GM12878 (cell line): ENCODE measurements around the gene HS1BP3. TPM values are rescaled to one million over a fixed set of nuclear protein-coding genes. Genes with fewer than 3 reads are reported as not detected.
A peak's percentile ranks its signal among the peaks of the same experiment; 100 is the strongest.

Source experiments
- ATAC-seq: fragments of 200-7000 bp; cut with Tn5 transposase; 3 replicates; pipeline ENCODE4 v1.9.1; 2020; ENCODE audit warnings: mild to moderate bottlenecking, moderate library complexity
- Bru-seq: library from RNA; stranded (reverse); fragments of 400-500 nt; gene quantifications from one replicate; lab custom pipeline; 2021; lab: Mats Ljungman, UMichigan
- BruChase-seq, 2 experiments: library from RNA; stranded (reverse); fragments of 400-500 nt; gene quantifications; one replicate each; lab custom pipeline; 2021; lab: Mats Ljungman, UMichigan
- BruUV-seq: library from RNA; stranded (reverse); fragments of 400-500 nt; replicated peaks from 2 replicates; lab custom pipeline; 2021; lab: Mats Ljungman, UMichigan
- CTCF ChIA-PET: fragments of 300-600 bp; sonication (Branson Sonifier 250); formaldehyde crosslinking; extraction: SDS; loops from one replicate; lab custom pipeline; 2021; ENCODE audit warnings: inconsistent platforms; lab: Yijun Ruan, JAX
- POLR2A ChIA-PET: fragments of 350-600 bp; formaldehyde crosslinking; extraction: SDS; loops from one replicate; lab custom pipeline; 2021; ENCODE audit warnings: inconsistent platforms; lab: Charles Lee
- RAD21 ChIA-PET: fragments of 300-600 bp; sonication (Branson Sonifier 250); formaldehyde crosslinking; loops from one replicate; lab custom pipeline; 2023; ENCODE audit warnings: antibody characterized with exemption; ENCODE audit not compliant: unreplicated experiment; lab: Charles Lee
- SMC1A ChIA-PET: fragments of 300-600 bp; sonication (Branson Sonifier 250); formaldehyde crosslinking; loops from one replicate; lab custom pipeline; 2023; ENCODE audit not compliant: unreplicated experiment, uncharacterized antibody; lab: Charles Lee
- DNase-seq: peaks from one replicate; pipeline ENCODE4 v3.0.0-alpha.2; 2011; ENCODE audit warnings: low read depth, low spot score
- FAIRE-seq: peaks from 3 replicates; lab custom pipeline; 2011; peaks lifted over from hg19 to GRCh38; lab: Jason Lieb, UNC
- H2AFZ ChIP-seq: 2 replicates; pipeline ENCODE4 v1.6.0; 2011; ENCODE audit warnings: low read depth, low read length, control low read depth; ENCODE audit not compliant: control insufficient read depth
- H3K27ac ChIP-seq: 2 replicates; pipeline ENCODE4 v1.5.1; 2011; ENCODE audit warnings: control low read depth; ENCODE audit not compliant: control insufficient read depth, insufficient read depth
- H3K27me3 ChIP-seq, 2 experiments: replicated peaks in 1 of 2; 2 replicates each; pipeline versions ENCODE4 v1.6.0 to v1.6.1; 2011; ENCODE audit warnings: low read length in 1 of 2; ENCODE audit not compliant: control insufficient read depth in 2 of 2, insufficient read depth in 2 of 2
- H3K36me3 ChIP-seq, 2 experiments: 2 replicates each; pipeline ENCODE4 v1.5.1; 2011; ENCODE audit warnings: low read length in 1 of 2; ENCODE audit not compliant: control insufficient read depth in 2 of 2, insufficient read depth in 2 of 2
- H3K4me1 ChIP-seq: 2 replicates; pipeline ENCODE4 v1.6.1; 2011; ENCODE audit warnings: mild to moderate bottlenecking, low read length, moderate library complexity, mixed read lengths; ENCODE audit not compliant: control insufficient read depth, insufficient read depth
- H3K4me2 ChIP-seq: 2 replicates; pipeline ENCODE4 v1.6.0; 2011; ENCODE audit warnings: control low read depth; ENCODE audit not compliant: control insufficient read depth, insufficient read depth
- H3K4me3 ChIP-seq: fragments of 200-600 bp; sonication (generic); 2 replicates; pipeline ENCODE4 v1.5.1; 2016
- H3K79me2 ChIP-seq: 2 replicates; pipeline ENCODE4 v1.6.0; 2011; ENCODE audit warnings: low read length; ENCODE audit not compliant: control insufficient read depth, insufficient read depth
- H3K9ac ChIP-seq: 2 replicates; pipeline ENCODE4 v1.8.0; 2011; ENCODE audit warnings: low read length, control low read depth, mixed read lengths; ENCODE audit not compliant: control insufficient read depth, insufficient read depth
- H3K9me3 ChIP-seq: replicated peaks from 3 replicates; pipeline ENCODE4 v1.5.1; 2011; ENCODE audit warnings: mild to moderate bottlenecking, low read length; ENCODE audit not compliant: control insufficient read depth, insufficient read depth
- H4K20me1 ChIP-seq: 2 replicates; pipeline ENCODE4 v1.6.0; 2011; ENCODE audit not compliant: control insufficient read depth, insufficient read depth
- MEF2B ChIP-seq: fragments of 450-650 bp; IDR thresholded peaks from 2 replicates; pipeline ENCODE4 v1.6.1; 2018; ENCODE audit warnings: mild to moderate bottlenecking, moderate library complexity; ENCODE audit not compliant: partially characterized antibody, poor library complexity, severe bottlenecking
- NR2C1 ChIP-seq: fragments of 450-650 bp; IDR thresholded peaks from 2 replicates; pipeline ENCODE4 v1.6.1; 2017; ENCODE audit warnings: antibody characterized with exemption, mild to moderate bottlenecking, moderate library complexity
- PAX5 ChIP-seq: IDR thresholded peaks from 2 replicates; pipeline ENCODE4 v1.6.1; 2011; ENCODE audit warnings: low read depth, low read length, borderline replicate concordance
- POLR2AphosphoS5 ChIP-seq: IDR thresholded peaks from 2 replicates; pipeline ENCODE4 v1.6.1; 2011; ENCODE audit warnings: mild to moderate bottlenecking, low read length, inconsistent platforms
- RELA ChIP-seq: fragments of 450-650 bp; IDR thresholded peaks from 2 replicates; pipeline ENCODE4 v1.8.0; 2014; ENCODE audit warnings: borderline replicate concordance; ENCODE audit not compliant: partially characterized antibody
- STAT1 ChIP-seq: fragments of 450-650 bp; conservative IDR thresholded peaks from 2 replicates; pipeline ENCODE4 v1.6.1; 2014; ENCODE audit warnings: antibody characterized with exemption, mild to moderate bottlenecking
- USF2 ChIP-seq: IDR thresholded peaks from 2 replicates; pipeline ENCODE4 v1.6.1; 2011; ENCODE audit warnings: low read depth, low read length, improper control_type of control experiment, borderline replicate concordance
- WGBS: methylation state at CpG from one replicate; pipeline ENCODE4 v1.1.6; 2016; ENCODE audit warnings: low lambda C conversion rate; ENCODE audit not compliant: insufficient replicate concordance, insufficient coverage; ENCODE audit errors: missing lambda C conversion rate; 5-methylcytosine and 5-hydroxymethylcytosine counted together
- in situ Hi-C: fragments of 300-500 bp; cut with MboI; formaldehyde crosslinking; loops from 9 replicates; pipeline ENCODE4 v1.14.3; 2018; ENCODE audit warnings: mixed read lengths
- intact Hi-C: fragments of 100-400 bp; cut with micrococcal nuclease; formaldehyde crosslinking; loops from one replicate; pipeline ENCODE4 v1.14.2; 2022; ENCODE audit not compliant: unreplicated experiment
- long read RNA-seq, 2 experiments: library from polyadenylated mRNA; unstranded; transcript quantifications; one replicate each; pipeline ENCODE4 v2.0.0, GENCODE V29; 2019 to 2020
- polyA minus RNA-seq, 3 experiments: library from RNA; depleted of rRNA, polyadenylated mRNA; stranded (reverse); fragments of >200 nt; gene quantifications; 2 replicates each; pipeline ENCODE4 v1.2.3, GENCODE V29; 2011
- polyA plus RNA-seq, 11 experiments: library from polyadenylated mRNA; depleted of rRNA in 4 of 11; unstranded in 6 of 11; stranded (reverse) in 5 of 11; fragments of >200 nt; fragmentation: Nextera tagmentation in 4 of 11; fragmentation: Illumina TruSeq in 1 of 11; extraction: Ambion mirVana in 4 of 11; extraction: Trizol in 1 of 11; gene quantifications; 1 replicate in 1 of 11; 2 replicates in 10 of 11; pipeline versions ENCODE4 v1.2.1 to v1.2.3, GENCODE V29; 2011 to 2016; ENCODE audit warnings: inconsistent platforms in 2 of 11, missing spikeins in 2 of 11, low read depth in 1 of 11
- total RNA-seq, 4 experiments: library from RNA; depleted of rRNA in 3 of 4; stranded (reverse); fragments of >200 nt in 3 of 4; fragmentation: Illumina TruSeq in 1 of 4; extraction: Trizol in 1 of 4; gene quantifications; 2 replicates each; pipeline versions ENCODE4 v1.2.1 to v1.2.3, GENCODE V29; 2013 to 2021
- TF ChIP-seq, protein P1 (sequence below): fragments of 150-350 bp; IDR thresholded peaks from 2 replicates; pipeline ENCODE4 v1.6.1; 2014; ENCODE audit warnings: mild to moderate bottlenecking, low read depth, low read length
- TF ChIP-seq, protein P2 (sequence below): IDR thresholded peaks from 2 replicates; pipeline ENCODE4 v1.6.1; 2012; ENCODE audit warnings: low read depth, low read length, improper control_type of control experiment
- TF ChIP-seq, protein P3 (sequence below): IDR thresholded peaks from 2 replicates; pipeline ENCODE4 v1.6.1; 2011; ENCODE audit warnings: borderline replicate concordance, low read depth, mild to moderate bottlenecking, moderate library complexity, mixed read lengths, low read length; ENCODE audit not compliant: insufficient read depth; ENCODE audit errors: extremely low read length

HS1BP3 gene, protein sequence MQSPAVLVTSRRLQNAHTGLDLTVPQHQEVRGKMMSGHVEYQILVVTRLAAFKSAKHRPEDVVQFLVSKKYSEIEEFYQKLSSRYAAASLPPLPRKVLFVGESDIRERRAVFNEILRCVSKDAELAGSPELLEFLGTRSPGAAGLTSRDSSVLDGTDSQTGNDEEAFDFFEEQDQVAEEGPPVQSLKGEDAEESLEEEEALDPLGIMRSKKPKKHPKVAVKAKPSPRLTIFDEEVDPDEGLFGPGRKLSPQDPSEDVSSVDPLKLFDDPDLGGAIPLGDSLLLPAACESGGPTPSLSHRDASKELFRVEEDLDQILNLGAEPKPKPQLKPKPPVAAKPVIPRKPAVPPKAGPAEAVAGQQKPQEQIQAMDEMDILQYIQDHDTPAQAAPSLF
- total RNA-seq (2013; cell fraction: nucleolus; rRNA removed) = 22.1 and 26.1 TPM in 2 replicates
- total RNA-seq (2014; rRNA removed) (5.0 TPM in 2 replicates), total RNA-seq (2014; rRNA removed; fragmentation: Illumina TruSeq; extraction: Trizol) (3.5 and 3.6 TPM in 2 replicates), total RNA-seq (2021) (4.8 and 5.3 TPM in 2 replicates), polyA plus RNA-seq (2011; rRNA removed) (3.5 and 6.2 TPM in 2 replicates), polyA plus RNA-seq (2014; fragmentation: Illumina TruSeq; extraction: Trizol) (3.8 TPM in 2 replicates), polyA plus RNA-seq (2014; fragmentation: Nextera tagmentation; extraction: Ambion mirVana) (under 1 TPM; 0.47 to 0.57 TPM), polyA plus RNA-seq (2014; rRNA removed) (5.0 and 5.6 TPM in 2 replicates), polyA plus RNA-seq (2016; fragmentation: Nextera tagmentation; extraction: Ambion mirVana) (1 to 10 TPM; 4.3 to 7.2 TPM), polyA minus RNA-seq (2011; rRNA and poly(A)+ RNA removed) (4.7 and 10.1 TPM in 2 replicates), Bru-seq, nascent RNA (percentile 57 among the genes with signal in this experiment), BruChase-seq, experiment 1, labeled RNA remaining after a 6-hour chase (percentile 48 among the genes with signal in this experiment), BruChase-seq, experiment 2, labeled RNA remaining after a 2-hour chase (percentile 47 among the genes with signal in this experiment)
- 1.8 TPM for polyA plus RNA-seq (2011; ENCODE audit: low read depth)
- 7.0 and 7.7 TPM in 2 replicates for polyA plus RNA-seq (2011; cell fraction: cytosol; rRNA removed)
- polyA plus RNA-seq (2011; cell fraction: nucleus; rRNA removed) = 18.3 and 19.8 TPM in 2 replicates
- 6.2 and 7.2 TPM in 2 replicates for polyA plus RNA-seq (2012)
- polyA minus RNA-seq (2011; cell fraction: cytosol; rRNA and poly(A)+ RNA removed) = 2.2 and 3.1 TPM in 2 replicates
- polyA minus RNA-seq (2011; cell fraction: nucleus; rRNA and poly(A)+ RNA removed) = 12.8 and 18.7 TPM in 2 replicates
- long read RNA-seq, experiment 1, partial matches to known transcripts = 0 of 1 reads
- long read RNA-seq, experiment 1, other reads (novel, unspliced or antisense) = 0 of 1 reads
- long read RNA-seq, experiment 2, partial matches to known transcripts = 2 of 3 reads
- long read RNA-seq, experiment 2, other reads (novel, unspliced or antisense) = 1 of 3 reads

- Histone ChIP-seq H3K4me1 (peaks cover 4% of the 10 kb centered on the region), H3K4me3 (peak within 1 kb of the TSS; percentile 96), H2AFZ (peak within 1 kb of the TSS; percentile 88), H3K79me2 (no peaks in the 10 kb centered on the region), H3K36me3 (no peaks in the 10 kb centered on the region), H3K9me3 (no peaks in the 10 kb centered on the region), H3K9ac (peak within 1 kb of the TSS; percentile 59), H3K27me3 (peaks cover 0 to 1% of the 10 kb centered on the region in 2 experiments; a peak in 1 of 4 replicates), H4K20me1 (no peaks in the 10 kb centered on the region), H3K4me2 (peak within 1 kb of the TSS; percentile 98), H3K27ac (no peak within 1 kb of the TSS; the same call in 1 of the 2 replicates)
- BruUV-seq = no TSS peak
- DNase-seq = peak; percentile 43
- 3% methylated on average over 56 of the region's 72 CpGs for WGBS
- intact Hi-C loops = no loop called here
- FAIRE-seq = peak; percentile 84
- ChIA-PET POLR2A (interaction anchor here (0.5 to 1.6 kb wide), 3 partner anchors 204 to 274 kb away, joined by 5 to 6 read pairs (median 5); partner anchors contain the start of gene RHOB), SMC1A (interaction anchor here (0.6 to 3.3 kb wide), 17 partner anchors 9 to 600 kb away, joined by 3 to 22 read pairs (median 3); partner anchors contain the start of genes LAPTM4A and RHOB), RAD21 (interaction anchor here (0.8 to 3.3 kb wide), 14 partner anchors 9 to 635 kb away, joined by 3 to 24 read pairs (median 6); partner anchors contain the start of gene RHOB), CTCF (interaction anchor here (0.5 to 5.0 kb wide), 37 partner anchors 9 to 422 kb away, joined by 3 to 44 read pairs (median 4); partner anchors contain the start of gene RHOB)
- in situ Hi-C loops = loop anchor here (25.0 kb wide), 1 partner anchor 461 kb away; the partner anchor contains the start of gene TDRD15
- peak; percentile 98 for ATAC-seq
- TF ChIP-seq USF2 = peak; percentile 37
- peak; percentile 76 for TF ChIP-seq RELA
- peak; percentile 58; the same call in 1 of the 2 replicates for TF ChIP-seq NR2C1
- TF ChIP-seq, protein P1, sequence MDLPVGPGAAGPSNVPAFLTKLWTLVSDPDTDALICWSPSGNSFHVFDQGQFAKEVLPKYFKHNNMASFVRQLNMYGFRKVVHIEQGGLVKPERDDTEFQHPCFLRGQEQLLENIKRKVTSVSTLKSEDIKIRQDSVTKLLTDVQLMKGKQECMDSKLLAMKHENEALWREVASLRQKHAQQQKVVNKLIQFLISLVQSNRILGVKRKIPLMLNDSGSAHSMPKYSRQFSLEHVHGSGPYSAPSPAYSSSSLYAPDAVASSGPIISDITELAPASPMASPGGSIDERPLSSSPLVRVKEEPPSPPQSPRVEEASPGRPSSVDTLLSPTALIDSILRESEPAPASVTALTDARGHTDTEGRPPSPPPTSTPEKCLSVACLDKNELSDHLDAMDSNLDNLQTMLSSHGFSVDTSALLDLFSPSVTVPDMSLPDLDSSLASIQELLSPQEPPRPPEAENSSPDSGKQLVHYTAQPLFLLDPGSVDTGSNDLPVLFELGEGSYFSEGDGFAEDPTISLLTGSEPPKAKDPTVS = no peak
- peak; percentile 71; the same call in 1 of the 2 replicates for TF ChIP-seq POLR2AphosphoS5
- TF ChIP-seq, protein P2, sequence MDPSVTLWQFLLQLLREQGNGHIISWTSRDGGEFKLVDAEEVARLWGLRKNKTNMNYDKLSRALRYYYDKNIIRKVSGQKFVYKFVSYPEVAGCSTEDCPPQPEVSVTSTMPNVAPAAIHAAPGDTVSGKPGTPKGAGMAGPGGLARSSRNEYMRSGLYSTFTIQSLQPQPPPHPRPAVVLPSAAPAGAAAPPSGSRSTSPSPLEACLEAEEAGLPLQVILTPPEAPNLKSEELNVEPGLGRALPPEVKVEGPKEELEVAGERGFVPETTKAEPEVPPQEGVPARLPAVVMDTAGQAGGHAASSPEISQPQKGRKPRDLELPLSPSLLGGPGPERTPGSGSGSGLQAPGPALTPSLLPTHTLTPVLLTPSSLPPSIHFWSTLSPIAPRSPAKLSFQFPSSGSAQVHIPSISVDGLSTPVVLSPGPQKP = peak; percentile 71
- TF ChIP-seq PAX5 = peak; percentile 78; the same call in 1 of the 2 replicates
- TF ChIP-seq, protein P3, sequence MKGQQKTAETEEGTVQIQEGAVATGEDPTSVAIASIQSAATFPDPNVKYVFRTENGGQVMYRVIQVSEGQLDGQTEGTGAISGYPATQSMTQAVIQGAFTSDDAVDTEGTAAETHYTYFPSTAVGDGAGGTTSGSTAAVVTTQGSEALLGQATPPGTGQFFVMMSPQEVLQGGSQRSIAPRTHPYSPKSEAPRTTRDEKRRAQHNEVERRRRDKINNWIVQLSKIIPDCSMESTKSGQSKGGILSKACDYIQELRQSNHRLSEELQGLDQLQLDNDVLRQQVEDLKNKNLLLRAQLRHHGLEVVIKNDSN = peak; percentile 86
- TF ChIP-seq MEF2B = no peak
- TF ChIP-seq STAT1 = peak; percentile 75; the same call in 1 of the 2 replicates
These were observed at the start of gene HS1BP3 for GRCh38 chr2:20650877-20651730. HS1BP3 (minus strand) TSS chr2:20651098; CDS start chr2:20651063, 35 bp downstream.
